ENCODE results near the gene FBXO46. TPM values are rescaled to one million over a fixed set of nuclear protein-coding genes. Genes with fewer than 3 reads are reported as not detected.
A peak's percentile ranks its signal among the peaks of the same experiment; 100 is the strongest.
"Not testable (repeated sequence)": the region's sequence is repeated elsewhere in the genome, so short reads cannot be mapped to it uniquely, and the experiment has no call there.

The FBXO46 gene
- total and polyA plus RNA-seq, 2 experiments from 2014 or later: 39.3 to 48.2 TPM

- no peaks in the 10 kb centered on the region for H3K9me3 ChIP-seq (ENCODE audit: low read depth)
- H3K4me3 ChIP-seq: peak within 1 kb of the TSS; percentile 53
- DNase-seq (ENCODE audit: low read depth in 1 of 2, low spot score in 1 of 2): peak; percentile 96 to 97
- no peak for TF ChIP-seq CTCF (IDR thresholded peaks at IDR 0.05; ENCODE audit: low read depth, low read length)
- H3K4me1 ChIP-seq (ENCODE audit: low read depth): no peaks in the 10 kb centered on the region
- H3K36me3 ChIP-seq: peaks cover 17% of the 10 kb centered on the region
- peak within 1 kb of the TSS; percentile 90 for H3K27ac ChIP-seq
- H3K27me3 ChIP-seq: no peaks in the 10 kb centered on the region
These were observed 39.0 kb downstream of the FBXO46 start, which contains the start of gene SNRPD2 for GRCh38 chr19:45691516-45692186. TSS of gene SNRPD2 (minus strand) at chr19:45691953. CDS start at chr19:45691888, 65 bp downstream.

- no peak for TF ChIP-seq CTCF (IDR thresholded peaks at IDR 0.05; ENCODE audit: low read depth, low read length)
- no peak overlapping the region for H3K4me3 ChIP-seq
- no peak for DNase-seq (ENCODE audit: low read depth in 1 of 2, low spot score in 1 of 2)
- H3K36me3 ChIP-seq: peaks cover 30% of the 10 kb centered on the region
- no peaks in the 10 kb centered on the region for H3K27me3 ChIP-seq
- H3K9me3 ChIP-seq (ENCODE audit: low read depth): no peaks in the 10 kb centered on the region
- H3K27ac ChIP-seq: no peak overlapping the region
- no peaks in the 10 kb centered on the region for H3K4me1 ChIP-seq (ENCODE audit: low read depth)
These were observed 43.1 kb downstream of the FBXO46 start for GRCh38 chr19:45687599-45687998.

GRCh38 chr19:45685045-45685444, 45.7 kb downstream of the FBXO46 start:
- not testable (repeated sequence) for DNase-seq (ENCODE audit: low read depth in 1 of 2, low spot score in 1 of 2); H3K4me3 ChIP-seq; H3K4me1 ChIP-seq (ENCODE audit: low read depth); H3K27ac ChIP-seq; H3K9me3 ChIP-seq (ENCODE audit: low read depth); H3K27me3 ChIP-seq
- H3K36me3 ChIP-seq: peaks cover 30% of the 10 kb centered on the region

GRCh38 chr19:45682908-45683307, 47.8 kb downstream of the FBXO46 start:
- Histone ChIP-seq H3K4me3 (no peak overlapping the region), H3K4me1 (ENCODE audit: low read depth) (no peaks in the 10 kb centered on the region), H3K27me3 (no peaks in the 10 kb centered on the region), H3K9me3 (ENCODE audit: low read depth) (no peaks in the 10 kb centered on the region), H3K36me3 (peaks cover 25% of the 10 kb centered on the region), H3K27ac (no peak overlapping the region)
- no peak for TF ChIP-seq CTCF (IDR thresholded peaks at IDR 0.05; ENCODE audit: low read depth, low read length)
- DNase-seq (ENCODE audit: low read depth in 1 of 2, low spot score in 1 of 2): no peak

GRCh38 chr19:45682117-45682516, 48.6 kb downstream of the FBXO46 start:
- Histone ChIP-seq H3K9me3 (ENCODE audit: low read depth) (no peaks in the 10 kb centered on the region), H3K27ac (no peak overlapping the region), H3K27me3 (no peaks in the 10 kb centered on the region), H3K36me3 (peaks cover 17% of the 10 kb centered on the region), H3K4me3 (no peak overlapping the region), H3K4me1 (ENCODE audit: low read depth) (no peaks in the 10 kb centered on the region)
- DNase-seq (ENCODE audit: low read depth in 1 of 2, low spot score in 1 of 2): no peak
- TF ChIP-seq CTCF (IDR thresholded peaks at IDR 0.05; ENCODE audit: low read depth, low read length): no peak

GRCh38 chr19:45681391-45682015, 49.2 kb downstream of the FBXO46 start:
- Histone ChIP-seq H3K9me3 (ENCODE audit: low read depth) (no peaks in the 10 kb centered on the region), H3K27me3 (no peaks in the 10 kb centered on the region), H3K36me3 (peaks cover 12% of the 10 kb centered on the region), H3K27ac (no peak overlapping the region), H3K4me3 (no peak overlapping the region), H3K4me1 (ENCODE audit: low read depth) (no peaks in the 10 kb centered on the region)
- DNase-seq (ENCODE audit: low read depth in 1 of 2, low spot score in 1 of 2): peak; percentile 77 to 82
- peak; percentile 94 for TF ChIP-seq CTCF (IDR thresholded peaks at IDR 0.05; ENCODE audit: low read depth, low read length)
